Activated CD8-positive, alpha-beta T cell treated with anti-CD3 and anti-CD28 coated beads for 36 hours (primary cell): ENCODE measurements around the gene TM9SF4. TPM values are rescaled to one million over a fixed set of nuclear protein-coding genes. Genes with fewer than 3 reads are reported as not detected.

Experiments
- ATAC-seq: fragments of 200-7000 bp; cut with Tn5 transposase; one replicate; pipeline ENCODE4 v1.10.0; 2021; ENCODE audit warnings: mild to moderate bottlenecking, moderate library complexity
- CTCF ChIA-PET: fragments of 350-600 bp; sonication (Branson Sonifier 250); formaldehyde crosslinking; loops from one replicate; lab custom pipeline; 2021; ENCODE audit warnings: antibody characterized with exemption; lab: Charles Lee
- POLR2A ChIA-PET: fragments of 350-600 bp; sonication (Branson Sonifier 250); formaldehyde crosslinking; loops from one replicate; lab custom pipeline; 2021; ENCODE audit warnings: antibody characterized with exemption; lab: Charles Lee
- DNase-seq: peaks from one replicate; pipeline ENCODE4 v3.0.0-alpha.2; 2020
- H3K27ac Mint-ChIP-seq: one replicate; pipeline ENCODE4 v1.8.0; 2021; ENCODE audit warnings: mild to moderate bottlenecking, mixed read lengths
- H3K27me3 Mint-ChIP-seq: one replicate; pipeline ENCODE4 v1.8.0; 2021; ENCODE audit warnings: mixed read lengths
- H3K36me3 Mint-ChIP-seq: one replicate; pipeline ENCODE4 v1.8.0; 2021; ENCODE audit warnings: low read depth, mixed read lengths
- H3K4me1 Mint-ChIP-seq: one replicate; pipeline ENCODE4 v1.8.0; 2021; ENCODE audit warnings: low read depth, mixed read lengths
- H3K4me3 Mint-ChIP-seq: one replicate; pipeline ENCODE4 v1.8.0; 2021; ENCODE audit warnings: mild to moderate bottlenecking, moderate library complexity, mixed read lengths
- H3K9me3 Mint-ChIP-seq: one replicate; pipeline ENCODE4 v1.8.0; 2021; ENCODE audit warnings: mixed read lengths
- CTCF ChIP-seq: fragments of 200-600 bp; IDR thresholded peaks from one replicate; pipeline ENCODE4 v1.8.0; 2022; ENCODE audit warnings: antibody characterized with exemption, mild to moderate bottlenecking
- intact Hi-C: fragments of 100-400 bp; cut with micrococcal nuclease; formaldehyde crosslinking; loops from one replicate; pipeline ENCODE4 v1.10.0; 2022
- total RNA-seq, 2 experiments: library from RNA; stranded (reverse); gene quantifications; one replicate each; pipeline ENCODE4 v1.2.3, GENCODE V29; 2021

The TM9SF4 gene
- total RNA-seq, 2 experiments from 2014 or later, result 36.5 to 39.5 TPM

GRCh38 chr20:32078322-32078721, 31.2 kb upstream of the TM9SF4 start:
- H3K27me3 Mint-ChIP-seq, result peaks cover 14% of the 10 kb centered on the region
- CTCF ChIA-PET, result interaction anchor here (1.7 kb wide), 1 partner anchor 13 kb away, joined by 9 read pairs; no protein-coding TSS in a partner anchor

GRCh38 chr20:32078791-32079190, 30.7 kb upstream of the TM9SF4 start:
- DNase-seq (no peak), ATAC-seq (no peak)
- H3K4me3 Mint-ChIP-seq, result no peak overlapping the region
- no peaks in the 10 kb centered on the region for H3K4me1 Mint-ChIP-seq
- peaks cover 14% of the 10 kb centered on the region for H3K27me3 Mint-ChIP-seq
- no peaks in the 10 kb centered on the region for H3K9me3 Mint-ChIP-seq
- TF ChIP-seq CTCF, result no peak
- no peak overlapping the region for H3K27ac Mint-ChIP-seq
- POLR2A ChIA-PET, result no interaction called here
- no peaks in the 10 kb centered on the region for H3K36me3 Mint-ChIP-seq
- CTCF ChIA-PET, result interaction anchor here (1.7 kb wide), 1 partner anchor 13 kb away, joined by 9 read pairs; no protein-coding TSS in a partner anchor
- intact Hi-C loops, result no loop called here

More at GRCh38 chr20:32078322-32078721, 31.2 kb upstream of the TM9SF4 start:
- TF ChIP-seq CTCF, result no peak
- no peaks in the 10 kb centered on the region for H3K36me3 Mint-ChIP-seq
- ATAC-seq, result no peak
- no peaks in the 10 kb centered on the region for H3K4me1 Mint-ChIP-seq
- POLR2A ChIA-PET, result no interaction called here
- H3K4me3 Mint-ChIP-seq, result no peak overlapping the region
- no peak overlapping the region for H3K27ac Mint-ChIP-seq
- intact Hi-C loops, result no loop called here
- DNase-seq, result no peak
- no peaks in the 10 kb centered on the region for H3K9me3 Mint-ChIP-seq

GRCh38 chr20:32079655-32080109, 29.8 kb upstream of the TM9SF4 start:
- POLR2A ChIA-PET, result interaction anchor here (0.6 kb wide), 2 partner anchors 125 to 371 kb away, joined by 3 read pairs; no protein-coding TSS in a partner anchor
- intact Hi-C loops, result no loop called here
- no peaks in the 10 kb centered on the region for H3K4me1 Mint-ChIP-seq
- TF ChIP-seq CTCF, result no peak
- no peaks in the 10 kb centered on the region for H3K9me3 Mint-ChIP-seq
- peaks cover 15% of the 10 kb centered on the region for H3K27me3 Mint-ChIP-seq
- no peak for ATAC-seq
- no peak overlapping the region for H3K4me3 Mint-ChIP-seq
- H3K27ac Mint-ChIP-seq, result no peak overlapping the region
- CTCF ChIA-PET, result interaction anchor here (0.9 to 1.7 kb wide), 2 partner anchors 8 to 12 kb away, joined by 3 to 9 read pairs; no protein-coding TSS in a partner anchor
- DNase-seq, result no peak
- no peaks in the 10 kb centered on the region for H3K36me3 Mint-ChIP-seq

- TF ChIP-seq CTCF, result no peak
- Mint-ChIP-seq H3K4me1 (no peaks in the 10 kb centered on the region), H3K9me3 (no peaks in the 10 kb centered on the region), H3K36me3 (no peaks in the 10 kb centered on the region), H3K27me3 (peaks cover 16% of the 10 kb centered on the region), H3K27ac (no peak overlapping the region), H3K4me3 (no peak overlapping the region)
- intact Hi-C loops, result no loop called here
- ATAC-seq (no peak), DNase-seq (no peak)
- ChIA-PET POLR2A (no interaction called here), CTCF (interaction anchor here (1.2 kb wide), 1 partner anchor 12 kb away, joined by 4 read pairs; no protein-coding TSS in a partner anchor)
Observed at GRCh38 chr20:32080783-32081182, 28.7 kb upstream of the TM9SF4 start.

- ChIA-PET CTCF (interaction anchor here (1.0 kb wide), 1 partner anchor 9 kb away, joined by 3 read pairs; no protein-coding TSS in a partner anchor), POLR2A (no interaction called here)
- H3K9me3 Mint-ChIP-seq, result no peaks in the 10 kb centered on the region
- no peak overlapping the region for H3K4me3 Mint-ChIP-seq
- DNase-seq, result no peak
- TF ChIP-seq CTCF, result no peak
- ATAC-seq, result no peak
- H3K4me1 Mint-ChIP-seq, result no peaks in the 10 kb centered on the region
- no peaks in the 10 kb centered on the region for H3K36me3 Mint-ChIP-seq
- no peak overlapping the region for H3K27ac Mint-ChIP-seq
- intact Hi-C loops, result no loop called here
- peaks cover 11% of the 10 kb centered on the region for H3K27me3 Mint-ChIP-seq
Observed at GRCh38 chr20:32083469-32083868, 26.0 kb upstream of the TM9SF4 start.
